Osteoblast (primary cell): ENCODE results near the gene ANXA2. TPM values are rescaled to one million over a fixed set of nuclear protein-coding genes. Genes with fewer than 3 reads are reported as not detected.
A peak's percentile ranks its signal among the peaks of the same experiment; 100 is the strongest.

Experiments used
- DNase-seq: peaks from one replicate; pipeline ENCODE4 v3.0.0; 2011; ENCODE audit warnings: low spot score, mixed read lengths; ENCODE audit not compliant: insufficient read length; ENCODE audit errors: missing footprints
- H2AFZ ChIP-seq: 2 replicates; pipeline ENCODE4 v1.6.0; 2011; ENCODE audit warnings: mild to moderate bottlenecking, low read length
- H3K27ac ChIP-seq: 2 replicates; pipeline ENCODE4 v1.5.1; 2011; ENCODE audit warnings: mild to moderate bottlenecking, low read depth, low read length, moderate library complexity
- H3K27me3 ChIP-seq: 2 replicates; pipeline ENCODE4 v1.6.0; 2012; ENCODE audit warnings: mild to moderate bottlenecking, control low read depth, inconsistent platforms, low read length, moderate library complexity; ENCODE audit not compliant: insufficient read depth
- H3K36me3 ChIP-seq: 2 replicates; pipeline ENCODE4 v1.5.1; 2011; ENCODE audit warnings: mild to moderate bottlenecking, low read length, control low read depth, moderate library complexity; ENCODE audit not compliant: insufficient read depth
- H3K4me1 ChIP-seq: 2 replicates; pipeline ENCODE4 v1.5.1; 2011; ENCODE audit warnings: mild to moderate bottlenecking, low read length, control low read depth, moderate library complexity; ENCODE audit not compliant: insufficient read depth
- H3K4me2 ChIP-seq: 2 replicates; pipeline ENCODE4 v1.6.0; 2011; ENCODE audit warnings: mild to moderate bottlenecking, low read length; ENCODE audit not compliant: insufficient read depth
- H3K4me3 ChIP-seq: fragments of 200-600 bp; sonication (generic); 3 replicates; pipeline ENCODE4 v1.5.1; 2012; ENCODE audit warnings: mild to moderate bottlenecking, low read length, inconsistent platforms; ENCODE audit not compliant: insufficient read depth
- H3K79me2 ChIP-seq: 2 replicates; pipeline ENCODE4 v1.6.0; 2012; ENCODE audit warnings: mild to moderate bottlenecking, low read length, control low read depth, inconsistent platforms; ENCODE audit not compliant: insufficient read depth
- H3K9me3 ChIP-seq: 2 replicates; pipeline ENCODE4 v1.5.1; 2011; ENCODE audit warnings: low read depth, low read length, control low read depth
- H4K20me1 ChIP-seq: 2 replicates; pipeline ENCODE4 v1.6.0; 2012; ENCODE audit warnings: mild to moderate bottlenecking, low read length, control low read depth; ENCODE audit not compliant: insufficient read depth
- CTCF ChIP-seq: IDR thresholded peaks from 2 replicates; pipeline ENCODE4 v1.5.1; 2011; ENCODE audit warnings: mild to moderate bottlenecking, low read depth, low read length, moderate library complexity; ENCODE audit errors: extremely low read depth
- total RNA-seq: library from RNA; depleted of rRNA; stranded (reverse); fragments of >200 nt; gene quantifications from 2 replicates; pipeline ENCODE4 v1.2.3, GENCODE V29; 2012

Gene ANXA2
- total RNA-seq, 1 donor: 3,042 TPM

- H3K4me2 ChIP-seq: peak overlapping the region; percentile 14
- H4K20me1 ChIP-seq: peaks cover 66% of the 10 kb centered on the region
- DNase-seq: no peak
- no peaks in the 10 kb centered on the region for H3K9me3 ChIP-seq
- H3K27me3 ChIP-seq: no peaks in the 10 kb centered on the region
- H2AFZ ChIP-seq: no peak overlapping the region
- H3K79me2 ChIP-seq: peaks cover 86% of the 10 kb centered on the region
- peaks cover 88% of the 10 kb centered on the region for H3K36me3 ChIP-seq
- H3K27ac ChIP-seq: peak overlapping the region; percentile 96
- H3K4me3 ChIP-seq: no peak overlapping the region
- H3K4me1 ChIP-seq: peaks cover 97% of the 10 kb centered on the region
- no peak for TF ChIP-seq CTCF
Observed at GRCh38 chr15:60382773-60383674, 14.8 kb downstream of the ANXA2 start.

DNA sequence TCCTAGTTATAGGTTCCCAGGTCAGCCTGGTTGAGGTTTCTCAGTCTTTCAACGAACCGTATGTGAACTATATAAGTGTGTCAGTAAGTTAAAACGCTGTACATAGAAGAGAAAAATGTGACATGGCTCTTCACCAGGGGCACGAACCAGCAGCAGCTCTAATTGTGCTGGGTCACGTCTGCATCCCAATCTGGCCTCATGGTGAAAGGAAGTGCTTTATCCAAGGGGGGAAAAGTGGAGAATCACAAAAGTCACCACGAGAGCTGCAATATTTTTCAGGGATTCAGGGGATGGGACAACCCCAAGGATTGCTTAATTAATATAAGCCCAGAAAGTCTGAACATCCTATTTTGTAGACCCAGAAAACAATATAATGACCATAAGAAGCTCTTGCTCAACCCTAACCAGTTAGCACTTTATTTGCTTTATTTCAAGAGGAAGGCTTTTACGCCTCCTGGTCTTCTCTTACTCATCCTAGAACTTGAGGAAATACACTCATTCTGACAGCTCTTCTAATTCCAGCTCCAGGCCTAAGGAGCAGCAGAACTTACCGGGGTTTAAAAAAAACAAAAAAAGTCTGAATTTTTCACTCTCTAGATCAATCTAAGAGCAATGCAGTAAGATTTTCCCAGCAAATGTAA is 16.5 kb downstream of the ANXA2 start:
- Histone ChIP-seq H3K4me3 (no peak overlapping the region), H3K27ac (peak overlapping the region; percentile 96), H3K27me3 (no peaks in the 10 kb centered on the region), H3K4me2 (no peak overlapping the region), H3K9me3 (no peaks in the 10 kb centered on the region), H2AFZ (no peak overlapping the region), H3K36me3 (peaks cover 91% of the 10 kb centered on the region), H4K20me1 (peaks cover 62% of the 10 kb centered on the region), H3K4me1 (peaks cover 100% of the 10 kb centered on the region), H3K79me2 (peaks cover 85% of the 10 kb centered on the region)
- no peak for TF ChIP-seq CTCF
- DNase-seq: peak; percentile 77

DNA sequence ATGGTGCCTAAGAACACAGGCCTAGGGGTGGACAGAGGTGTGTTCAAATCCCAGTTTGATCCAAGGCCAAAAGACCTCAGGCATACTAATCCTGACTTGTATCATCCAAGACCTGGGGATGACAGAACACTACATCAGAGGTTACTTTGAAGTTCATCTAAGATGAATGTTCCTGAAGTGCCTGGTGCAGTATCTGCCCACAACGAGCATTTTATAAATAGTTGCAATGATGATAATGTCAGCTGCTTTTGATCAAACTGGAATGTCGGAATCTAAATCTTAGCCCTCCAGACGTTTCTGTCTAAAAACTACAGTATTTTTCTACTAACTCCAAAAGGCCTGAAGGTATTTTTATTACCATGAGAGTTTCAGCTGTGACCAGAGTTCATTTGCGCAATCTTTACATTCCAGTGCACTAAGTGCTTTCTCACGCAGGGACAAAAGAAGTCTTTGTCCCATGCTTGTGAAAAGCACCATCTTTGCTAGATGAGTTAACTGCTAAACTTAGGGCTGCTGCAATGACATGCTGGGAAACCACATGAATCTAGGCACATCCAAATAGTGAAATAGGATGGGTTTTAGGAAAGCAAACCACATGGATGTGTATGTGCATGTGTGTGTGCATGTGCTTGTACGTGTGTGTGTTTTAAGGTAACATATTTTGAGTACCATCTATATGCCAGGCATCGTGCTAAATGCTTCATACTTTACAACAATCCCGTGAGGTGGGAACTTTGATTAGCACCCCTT is 18.1 kb downstream of the ANXA2 start:
- Histone ChIP-seq H2AFZ (no peak overlapping the region), H4K20me1 (peaks cover 61% of the 10 kb centered on the region), H3K9me3 (no peaks in the 10 kb centered on the region), H3K27me3 (no peaks in the 10 kb centered on the region), H3K79me2 (peaks cover 81% of the 10 kb centered on the region), H3K36me3 (peaks cover 91% of the 10 kb centered on the region), H3K27ac (peak overlapping the region; percentile 96), H3K4me1 (peaks cover 100% of the 10 kb centered on the region), H3K4me3 (no peak overlapping the region), H3K4me2 (peak overlapping the region; percentile 4)
- DNase-seq: no peak
- no peak for TF ChIP-seq CTCF
